Hematopoietic multipotent progenitor cell treated with erythropoietin and hydrocortisone succinate and interleukin-3 and kit ligand, for 15 days (in vitro differentiated cells): ENCODE measurements around the gene CDK13.
"Not testable (repeated sequence)": the region's sequence is repeated elsewhere in the genome, so short reads cannot be mapped to it uniquely, and the experiment has no call there.

ENCODE experiments used
- DNase-seq: peaks from one replicate; pipeline ENCODE4 v3.0.0-alpha.2; 2015; ENCODE audit warnings: low spot score

CDK13 gene

GRCh38 chr7:39949971-39950472 lies at the start of gene CDK13:
Gene CDK13, plus strand, starts transcription at chr7:39950256. Its CDS starts 386 bp downstream, at chr7:39950642.
- peak; percentile 61 for DNase-seq

DNA sequence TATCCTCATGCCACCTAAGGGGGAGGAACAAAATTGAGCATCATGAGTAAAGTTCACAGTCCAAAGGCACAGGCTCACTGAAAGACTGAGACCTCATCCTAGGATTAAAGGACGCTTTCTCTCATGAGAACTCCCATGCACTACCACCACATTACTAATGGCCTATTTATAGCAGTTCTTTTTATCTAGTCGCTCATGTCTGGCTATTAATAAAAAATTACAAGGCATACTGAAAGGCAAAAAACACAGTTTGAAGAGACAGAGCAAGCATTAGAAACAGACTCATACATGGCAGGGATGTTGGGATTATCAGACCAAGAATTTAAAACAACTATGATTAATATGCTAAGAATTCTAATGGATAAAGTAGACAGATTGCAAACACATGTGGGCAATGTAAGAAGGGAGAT lies 46.0 kb upstream of the CDK13 start:
- DNase-seq: no peak

GRCh38 chr7:39908141-39908540 lies 41.9 kb upstream of the CDK13 start:
- DNase-seq: no peak

GRCh38 chr7:39908973-39909372 lies 41.1 kb upstream of the CDK13 start:
- no peak for DNase-seq

DNA sequence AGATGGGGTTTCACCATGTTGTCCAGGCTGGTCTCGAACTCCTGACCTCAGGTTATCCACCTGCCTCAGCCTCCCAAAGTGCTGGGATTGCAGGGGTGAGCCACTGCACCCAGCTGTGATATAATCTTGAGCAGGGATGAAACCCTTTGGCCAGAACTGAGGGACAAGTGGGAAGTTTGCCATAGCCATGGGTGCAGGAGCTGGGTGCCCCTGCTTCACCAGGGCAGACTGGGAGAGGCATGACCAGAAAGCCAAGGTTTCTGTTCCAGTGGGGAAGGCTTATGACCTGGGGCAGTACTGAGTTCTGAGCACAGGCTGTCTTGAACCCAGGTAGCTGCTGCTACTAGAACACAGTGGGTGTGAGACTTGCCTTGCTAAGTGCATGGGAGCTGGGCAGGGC lies 40.5 kb upstream of the CDK13 start:
- no peak for DNase-seq

GRCh38 chr7:39910108-39910869 lies 39.8 kb upstream of the CDK13 start:
- no peak for DNase-seq

DNA sequence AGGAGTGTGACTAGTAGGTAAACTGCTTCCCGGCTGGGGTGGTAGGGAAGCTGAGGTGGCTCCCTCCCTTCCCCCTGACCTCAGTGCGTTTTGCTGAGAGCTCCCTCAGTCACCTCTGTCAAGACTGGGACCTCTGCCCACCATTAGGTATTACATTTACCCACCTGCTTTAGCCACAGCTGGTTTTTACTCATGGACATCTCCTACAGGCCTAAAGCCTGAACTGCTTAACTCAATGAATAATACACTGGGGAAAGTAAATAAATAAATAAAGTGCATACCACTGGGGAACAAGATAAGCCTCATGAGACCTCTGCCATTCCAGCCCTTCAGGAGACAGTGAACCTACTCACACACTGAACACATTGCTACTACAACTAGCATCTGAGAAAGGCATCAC lies 38.9 kb upstream of the CDK13 start:
- no peak for DNase-seq

DNA sequence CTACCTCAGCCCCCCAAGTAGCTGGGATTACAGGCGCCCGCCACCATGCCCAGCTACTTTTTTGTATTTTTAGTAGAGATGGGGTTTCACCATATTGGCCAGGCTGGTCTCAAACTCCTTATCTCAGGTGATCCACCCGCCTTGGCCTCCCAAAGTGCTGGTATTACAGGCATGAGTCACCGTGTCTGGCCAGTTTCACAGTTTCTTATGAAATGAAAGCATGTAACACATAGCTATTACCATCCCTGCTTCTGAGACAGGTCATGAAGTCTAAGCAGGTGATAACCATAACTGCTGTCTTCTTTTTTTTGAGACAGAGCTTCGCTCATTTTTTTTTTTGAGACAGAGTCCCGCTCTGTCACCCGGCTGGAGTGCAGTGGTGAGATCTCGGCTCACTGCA lies 34.2 kb upstream of the CDK13 start:
- not testable (repeated sequence) for DNase-seq

GRCh38 chr7:39919646-39920045 lies 30.4 kb upstream of the CDK13 start:
- no peak for DNase-seq

DNA sequence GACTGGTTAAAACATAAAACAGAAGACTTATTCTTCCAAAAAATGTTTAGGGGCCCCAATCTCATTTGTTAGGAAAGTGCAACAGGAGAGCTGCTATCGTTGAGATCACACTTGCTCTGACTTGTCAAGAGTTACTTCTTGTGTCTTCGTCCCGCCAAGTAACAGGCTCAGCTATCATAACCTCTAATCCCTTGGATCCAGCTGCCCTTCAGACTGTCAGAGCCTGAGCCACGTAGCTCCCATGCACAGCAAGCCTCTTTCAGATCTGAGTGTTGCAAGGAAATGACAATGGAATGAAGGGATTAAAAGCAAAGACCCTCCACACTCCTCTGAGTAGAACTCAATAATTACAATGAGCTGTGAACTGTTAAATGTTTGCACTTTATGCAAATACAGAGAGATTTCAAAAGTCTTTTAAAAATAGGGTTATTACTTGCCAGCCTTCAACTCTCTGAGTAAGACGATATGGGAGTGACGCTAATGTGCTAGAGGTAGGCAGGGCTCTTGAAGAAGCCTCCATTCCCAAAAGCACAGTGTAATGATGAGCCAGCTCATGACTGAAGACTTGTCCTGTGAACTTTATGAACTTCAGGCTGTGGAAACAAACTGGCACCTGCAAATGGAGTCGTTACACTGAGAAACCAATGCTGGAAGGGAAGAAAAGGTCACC lies 28.4 kb upstream of the CDK13 start:
- DNase-seq: no peak

GRCh38 chr7:39922580-39922979 lies 27.5 kb upstream of the CDK13 start:
- DNase-seq: no peak

DNA sequence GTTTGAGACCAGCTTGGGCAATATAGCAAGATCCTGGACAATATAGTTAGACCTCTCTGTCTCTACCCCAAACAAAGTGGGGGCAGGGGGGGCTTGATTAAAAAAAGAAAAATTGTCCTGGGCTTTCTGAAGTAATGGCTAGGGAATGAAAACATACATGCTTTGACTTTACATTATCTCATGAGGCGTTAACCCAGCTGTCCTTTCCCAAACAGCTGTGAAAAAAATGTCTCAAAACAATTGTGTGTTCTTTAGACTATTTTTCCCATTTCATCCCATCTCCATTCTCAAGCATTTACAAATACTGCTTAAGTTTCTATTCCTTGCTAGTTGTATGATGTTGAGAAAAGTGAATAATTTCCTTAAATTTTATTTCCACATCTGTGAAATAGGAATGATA lies 27.0 kb upstream of the CDK13 start:
- DNase-seq: no peak

GRCh38 chr7:39924122-39924521 lies 25.9 kb upstream of the CDK13 start:
- DNase-seq: no peak

- DNase-seq: no peak
Measured at GRCh38 chr7:39926111-39926510, 23.9 kb upstream of the CDK13 start.

DNA sequence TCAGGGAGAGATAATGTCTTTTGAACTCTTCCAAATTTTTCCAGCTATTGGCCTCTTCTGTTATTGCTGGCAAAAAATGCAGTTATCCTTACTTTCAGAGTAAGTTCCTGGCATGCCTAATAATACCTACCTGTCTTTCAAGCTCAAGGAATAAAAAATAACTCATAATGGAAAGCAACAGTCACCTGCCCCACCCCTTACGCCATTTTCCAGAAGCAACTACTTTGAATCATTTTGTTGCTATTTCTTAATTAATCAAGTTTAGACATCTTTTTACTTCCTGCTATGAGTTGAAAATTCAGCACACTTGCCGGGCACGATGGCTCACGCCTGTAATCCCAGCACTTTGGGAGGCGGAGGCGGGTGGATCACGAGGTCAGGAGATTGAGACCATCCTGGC lies 23.0 kb upstream of the CDK13 start:
- no peak for DNase-seq

GRCh38 chr7:39934132-39934531 lies 15.9 kb upstream of the CDK13 start:
- no peak for DNase-seq

- no peak for DNase-seq
Measured at GRCh38 chr7:39936761-39937160, 13.3 kb upstream of the CDK13 start.

- no peak for DNase-seq
Measured at GRCh38 chr7:39937366-39938153, 12.5 kb upstream of the CDK13 start.

DNA sequence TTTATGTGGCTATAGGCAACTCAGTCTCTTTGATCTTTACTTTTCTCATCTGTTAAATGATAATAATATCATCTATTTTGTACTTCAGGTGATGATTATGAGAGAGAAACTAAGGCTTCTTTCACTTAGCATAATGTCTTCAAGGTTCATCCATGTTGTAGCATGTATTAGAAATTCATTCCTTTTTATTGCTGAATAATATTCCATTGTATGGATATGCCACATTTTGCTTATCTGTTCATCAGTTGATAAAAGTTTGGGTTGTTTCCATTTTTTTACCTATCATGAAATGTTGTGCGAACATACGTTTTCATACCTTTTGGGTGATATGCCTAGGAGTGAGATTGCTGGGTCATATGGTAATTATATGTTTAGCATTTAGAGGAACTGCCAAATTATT lies 7.2 kb upstream of the CDK13 start:
- no peak for DNase-seq

DNA sequence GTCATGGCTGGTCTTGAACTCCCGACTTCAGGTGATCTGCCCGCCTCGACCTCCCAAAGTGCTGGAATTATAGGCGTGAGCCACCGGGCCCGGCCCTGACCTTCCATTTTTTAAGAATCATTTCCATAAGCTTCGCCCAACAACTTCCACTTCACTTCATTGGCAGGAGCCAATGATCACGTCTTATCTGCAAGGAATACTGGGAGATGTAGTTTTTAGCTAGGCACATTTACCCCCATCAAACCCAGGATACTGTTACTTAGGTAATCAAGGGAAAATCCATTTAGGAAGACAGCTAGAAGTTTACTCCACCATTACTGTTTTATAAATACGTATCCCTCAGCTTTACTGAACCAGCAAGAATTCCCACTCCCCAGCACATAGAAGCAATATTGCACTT lies 3.4 kb upstream of the CDK13 start:
- DNase-seq: no peak

GRCh38 chr7:39948375-39948955 lies 1.6 kb upstream of the CDK13 start:
- DNase-seq: no peak
